Stimulated activated CD8-positive, alpha-beta memory T cell treated with anti-CD3 and anti-CD28 coated beads, Interleukin-15, amount 100 ng/mL, for 4 hours (primary cell): ENCODE data around the gene DNAH10.
"Not testable (repeated sequence)": the region's sequence is repeated elsewhere in the genome, so short reads cannot be mapped to it uniquely, and the experiment has no call there.

Experiments used
- DNase-seq, 2 donors: peaks; one replicate each; pipeline ENCODE4 v3.0.0-alpha.2; 2020; ENCODE audit warnings: low read depth in 2 of 2

The DNAH10 gene

DNA sequence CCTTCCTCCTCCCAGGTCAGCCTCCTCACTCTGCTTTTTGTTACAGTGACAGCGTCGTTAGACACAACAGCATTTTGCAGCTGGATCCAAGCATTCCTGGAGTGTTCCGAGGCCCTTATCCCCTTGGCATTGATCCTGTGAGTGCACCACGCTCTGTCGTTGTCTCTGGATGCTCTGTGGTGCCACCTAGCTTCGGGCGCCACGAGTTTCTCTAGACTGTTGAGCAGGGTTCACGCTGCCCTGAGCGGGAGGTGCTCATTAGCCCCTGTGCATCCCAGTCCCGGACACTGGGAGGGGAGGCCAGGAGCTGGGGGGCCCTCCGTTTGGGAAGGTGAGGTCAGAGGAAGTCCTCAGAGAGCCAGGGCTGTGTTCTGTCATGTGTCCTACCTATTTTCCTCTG, 17.3 kb upstream of the DNAH10 start:
- no peak for DNase-seq

DNA sequence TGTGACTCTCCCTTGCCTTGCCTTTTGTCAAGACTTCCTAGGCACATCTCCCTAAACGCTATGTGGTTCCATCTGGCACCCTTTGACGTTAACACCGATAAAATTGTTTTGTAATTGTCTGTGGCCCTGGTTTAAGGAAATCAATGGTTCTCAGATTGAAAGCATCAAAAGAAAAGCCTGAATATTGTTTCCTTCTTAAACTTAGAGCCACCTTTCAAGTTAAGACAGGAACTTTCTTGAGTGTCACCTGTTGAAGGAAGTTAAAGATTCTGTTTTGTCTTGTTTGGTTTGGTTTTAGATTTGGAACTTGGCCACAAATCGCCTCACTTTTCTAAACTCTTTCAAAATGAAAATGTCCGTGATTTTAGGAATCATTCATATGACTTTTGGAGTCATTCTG, 14.8 kb upstream of the DNAH10 start:
- no peak for DNase-seq

DNA sequence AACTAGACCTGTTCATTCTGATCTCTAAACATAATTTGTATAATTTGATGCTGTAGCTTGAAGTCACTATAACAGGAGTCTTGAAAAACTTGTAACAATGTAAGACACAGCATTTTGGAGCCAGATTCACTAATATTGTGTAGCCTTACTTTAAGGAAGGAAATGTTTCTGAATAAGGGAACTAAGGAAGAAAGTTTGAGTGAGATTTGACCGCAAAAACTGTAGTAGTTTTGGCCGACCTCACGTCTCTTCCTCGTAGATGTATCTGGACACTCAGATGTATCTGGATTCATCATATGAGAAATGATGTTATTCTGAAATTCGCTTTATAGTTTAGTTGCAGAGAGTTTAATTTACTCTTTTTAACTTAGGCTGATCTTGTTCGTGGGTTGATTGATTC, 13.9 kb upstream of the DNAH10 start:
- DNase-seq, result no peak

DNA sequence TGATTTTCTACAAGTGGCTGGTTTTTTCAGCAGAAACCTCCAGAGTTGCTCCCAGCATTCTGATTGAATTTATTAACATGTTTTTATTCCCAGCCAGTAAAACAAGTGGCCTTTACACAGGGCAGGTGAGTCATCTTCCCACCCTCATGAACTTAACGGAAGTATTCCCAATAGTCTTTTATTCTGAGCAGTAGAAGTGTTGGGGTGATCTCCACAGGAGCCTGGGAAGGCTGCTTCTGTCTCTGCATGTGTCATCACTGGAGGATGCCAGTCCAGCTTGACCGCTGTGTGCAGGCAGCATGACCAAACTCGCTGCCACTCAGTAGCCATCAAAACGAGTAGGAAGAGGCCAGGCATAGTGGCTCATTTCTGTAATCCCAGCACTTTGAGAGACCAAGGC, 13.4 kb upstream of the DNAH10 start:
- no peak for DNase-seq

DNA sequence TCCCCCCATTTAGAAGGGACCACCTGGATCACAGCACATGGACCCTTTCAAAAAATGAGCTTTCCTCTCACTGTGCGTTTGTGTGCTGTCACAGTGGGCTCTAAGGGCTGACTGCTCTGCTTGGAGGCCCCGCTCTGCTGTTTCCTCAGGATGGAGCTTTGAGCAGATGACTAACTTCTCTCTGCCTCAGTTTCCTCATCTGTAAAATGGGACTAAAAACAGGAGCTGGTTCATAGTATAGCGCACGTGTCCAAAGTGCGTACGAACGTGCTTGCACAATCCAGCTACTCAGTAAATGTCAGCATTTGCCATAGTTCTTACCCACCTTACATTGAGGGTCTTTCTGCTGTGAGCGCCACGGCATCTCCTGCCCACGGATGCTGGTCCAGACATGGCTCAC, 12.7 kb upstream of the DNAH10 start:
- DNase-seq, result no peak

DNA sequence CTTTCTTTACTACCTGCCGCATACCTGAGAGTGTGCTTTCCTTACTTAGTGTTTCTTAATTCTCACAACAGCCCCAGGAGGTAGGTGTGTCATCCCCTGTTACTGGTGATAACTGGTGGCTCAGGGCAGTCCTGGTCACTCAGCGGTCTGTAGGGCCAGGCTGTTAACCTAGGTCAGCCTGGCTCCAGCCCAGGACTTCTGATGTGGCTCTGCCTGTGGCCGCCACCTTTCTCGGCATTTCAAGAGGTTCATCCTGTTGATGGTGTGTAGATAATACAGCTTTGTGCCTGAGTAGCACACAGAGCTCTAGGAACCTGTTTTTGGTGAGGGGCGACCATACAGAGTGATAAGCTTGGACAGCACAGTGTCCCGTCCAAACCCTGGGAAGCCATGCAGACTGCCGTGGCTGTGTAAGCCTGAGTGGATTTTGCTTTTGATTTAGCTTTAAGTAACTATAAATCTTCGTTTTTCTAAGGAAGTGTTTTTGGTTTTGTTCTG, 11.9 kb upstream of the DNAH10 start:
- DNase-seq, result no peak

DNA sequence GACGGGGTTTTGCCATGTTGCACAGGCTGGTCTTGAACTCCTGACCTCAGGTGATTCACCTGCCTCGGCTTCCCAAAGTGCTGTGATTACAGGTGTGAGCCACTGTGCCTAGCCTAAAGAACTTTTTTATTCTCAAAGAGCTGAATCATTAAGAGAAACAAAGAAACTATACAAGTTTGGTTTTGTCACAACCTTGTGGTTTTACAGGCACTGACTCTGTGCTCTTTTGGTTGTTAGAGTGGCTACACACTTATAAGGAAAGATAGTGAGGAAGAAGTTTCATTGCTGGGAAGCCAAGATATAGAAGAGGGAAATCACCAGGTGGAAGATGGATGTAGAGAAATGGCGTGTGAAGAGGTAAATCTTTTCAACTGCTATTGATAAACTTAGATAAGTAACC, 10.1 kb upstream of the DNAH10 start:
- DNase-seq, result no peak

DNA sequence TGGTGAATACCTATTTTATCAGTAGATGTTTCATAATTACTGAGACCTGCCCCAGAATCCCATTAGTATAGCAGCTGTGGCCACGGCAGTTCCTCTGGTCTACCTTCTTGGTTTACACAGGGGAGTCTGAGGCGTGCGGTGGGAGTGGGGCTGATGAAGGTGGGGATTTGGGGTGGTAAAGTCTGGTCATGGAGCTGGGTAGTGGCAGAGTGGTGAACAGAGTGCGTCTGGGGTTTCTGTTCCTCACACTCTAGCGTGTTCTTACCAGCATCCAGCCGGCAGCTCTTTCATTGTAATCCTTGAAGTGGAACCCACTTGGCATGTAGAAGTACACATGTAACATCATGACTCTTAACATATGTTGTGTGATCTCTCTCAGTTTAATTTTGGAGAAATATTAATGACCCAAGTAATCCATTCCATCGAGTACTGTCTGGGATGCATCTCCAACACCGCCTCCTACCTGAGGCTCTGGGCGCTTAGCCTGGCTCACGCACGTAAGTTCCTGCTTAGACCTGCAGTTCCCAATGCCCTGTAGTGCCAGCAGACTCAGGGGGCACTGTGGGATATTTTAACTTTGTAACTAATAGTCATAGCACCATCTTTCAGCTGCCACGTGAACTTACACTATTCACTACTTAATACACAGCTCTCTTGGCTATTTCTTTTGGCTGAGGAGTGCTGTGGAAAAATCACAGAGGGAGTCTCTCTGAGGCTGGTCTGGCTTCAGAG, 7.9 kb upstream of the DNAH10 start:
- no peak for DNase-seq

DNA sequence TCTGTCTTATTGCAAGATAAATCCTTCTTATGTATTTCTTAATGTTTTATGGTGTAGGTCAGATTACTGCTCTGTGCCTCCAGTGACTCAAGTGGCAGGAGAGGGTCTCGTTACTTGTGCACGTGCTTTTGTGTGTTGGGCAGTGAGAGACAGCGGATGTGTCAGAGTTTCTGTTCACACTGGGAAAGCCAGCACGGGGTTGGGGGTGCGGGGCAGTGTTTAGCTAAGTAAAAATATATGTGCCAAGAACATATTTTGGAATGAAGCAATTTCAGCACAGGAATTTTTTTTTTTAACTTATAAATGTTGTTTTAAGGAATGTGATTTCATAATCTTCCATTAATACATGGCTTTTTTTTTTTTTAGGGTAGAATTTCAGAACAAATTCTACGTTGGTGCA, 4.5 kb upstream of the DNAH10 start:
- DNase-seq, result no peak

DNA sequence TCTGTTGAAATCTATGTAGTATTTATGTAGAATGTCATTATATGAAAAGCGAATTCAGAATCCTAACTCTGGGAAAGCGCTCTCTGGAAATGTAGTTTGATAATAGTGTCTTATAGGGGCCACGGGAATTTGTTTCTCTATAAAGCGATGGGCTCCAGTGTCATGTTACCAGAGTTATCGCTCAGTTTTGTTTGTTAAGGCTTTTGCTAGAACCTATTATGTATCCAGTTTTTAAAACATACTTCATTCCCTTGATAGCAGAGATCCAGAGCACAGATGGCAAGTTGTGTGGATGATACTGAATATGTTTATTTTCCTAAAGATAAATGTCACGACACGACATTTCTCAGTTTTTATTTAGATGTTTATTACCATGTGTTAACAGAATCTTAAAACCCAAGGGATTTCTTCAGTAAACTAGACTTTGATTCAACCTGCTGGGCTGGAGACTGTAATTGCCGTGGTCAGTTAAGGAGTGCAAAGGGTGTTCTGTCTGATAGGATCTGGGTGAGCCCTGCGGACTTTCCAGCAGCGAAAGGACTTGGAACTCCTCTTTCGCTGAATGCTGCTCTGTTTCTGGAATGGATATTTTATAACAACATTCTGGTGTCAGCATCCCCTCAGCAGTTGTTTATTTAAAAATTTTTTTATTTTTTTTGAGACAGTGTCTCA, 1.7 kb upstream of the DNAH10 start:
- no peak for DNase-seq

DNA sequence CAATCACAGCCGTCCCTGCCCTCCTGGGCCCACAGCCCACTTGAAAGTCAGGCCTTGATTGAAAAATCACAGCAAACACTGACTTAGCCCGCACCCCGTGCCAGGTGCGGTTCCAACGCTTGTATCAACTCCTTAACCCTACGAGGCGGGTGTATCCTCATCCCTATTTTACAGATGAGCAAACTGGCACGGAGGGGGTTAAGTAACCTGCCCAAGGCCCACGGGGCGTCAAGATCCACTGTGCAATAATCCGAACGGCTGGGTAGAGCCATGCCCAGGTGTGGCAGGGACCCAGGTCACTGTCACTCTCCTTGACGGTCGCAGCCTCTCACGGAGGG, 583 bp downstream of the DNAH10 start:
- DNase-seq, result no peak

DNA sequence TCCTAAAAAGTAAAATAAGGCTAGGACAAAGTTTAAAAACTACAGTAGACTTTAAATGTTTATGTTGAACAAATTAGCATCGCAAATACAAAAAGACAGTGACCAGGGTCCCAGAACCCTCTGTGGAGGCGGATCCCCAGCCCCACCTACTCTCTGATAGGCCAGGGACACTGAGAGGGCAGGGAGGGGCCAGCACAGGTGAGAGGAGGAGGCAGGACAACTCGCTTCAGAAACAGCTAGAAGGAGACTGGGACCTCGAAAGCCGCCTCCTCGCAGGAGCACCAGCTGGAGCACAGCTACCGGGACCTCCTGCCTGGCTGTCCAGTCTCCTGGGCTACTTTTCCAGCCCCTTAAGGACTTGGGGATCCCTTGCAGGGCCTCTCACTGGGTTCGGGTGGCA, 992 bp downstream of the DNAH10 start:
- DNase-seq, result no peak

DNA sequence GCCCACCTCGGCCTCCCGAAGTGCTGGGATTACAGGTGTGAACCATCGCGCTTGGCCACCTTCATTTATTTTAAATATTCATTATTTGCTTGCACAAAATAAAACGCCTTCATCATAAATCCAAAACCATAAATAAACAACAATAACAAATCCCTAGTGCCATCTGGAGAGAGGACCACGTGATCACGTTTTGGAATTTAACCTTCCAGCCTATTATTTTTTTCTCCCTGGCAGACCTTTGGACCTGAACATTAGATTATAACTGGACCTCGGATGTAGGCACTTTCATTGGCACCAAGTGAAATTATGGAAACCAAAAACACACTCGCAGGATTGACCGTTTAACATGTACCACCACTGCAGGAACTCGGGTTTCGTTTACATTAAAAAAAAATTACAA, 2.0 kb downstream of the DNAH10 start:
- DNase-seq, result no peak

DNA sequence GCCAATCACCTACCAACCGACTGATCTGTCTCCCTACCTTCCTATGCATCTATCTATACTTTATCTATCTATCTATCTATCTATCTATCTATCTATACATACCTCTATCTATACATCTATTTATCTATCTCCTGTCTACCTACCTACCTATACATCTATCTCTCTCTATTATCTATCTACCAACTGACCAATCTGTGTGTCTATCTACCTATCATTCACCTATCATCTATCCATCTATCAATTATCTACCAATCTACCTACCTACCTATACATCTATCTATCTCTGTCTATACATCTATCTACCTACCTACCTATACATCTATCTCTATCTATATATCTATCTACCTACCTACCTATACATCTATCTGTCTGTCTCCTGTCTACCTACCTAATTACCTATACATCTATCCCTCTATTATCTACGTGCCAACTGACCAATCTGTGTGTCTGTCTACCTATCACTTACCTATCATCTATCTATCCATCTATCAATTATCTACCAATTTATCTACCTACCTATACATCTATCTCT, 3.5 kb downstream of the DNAH10 start:
- DNase-seq, result no peak

DNA sequence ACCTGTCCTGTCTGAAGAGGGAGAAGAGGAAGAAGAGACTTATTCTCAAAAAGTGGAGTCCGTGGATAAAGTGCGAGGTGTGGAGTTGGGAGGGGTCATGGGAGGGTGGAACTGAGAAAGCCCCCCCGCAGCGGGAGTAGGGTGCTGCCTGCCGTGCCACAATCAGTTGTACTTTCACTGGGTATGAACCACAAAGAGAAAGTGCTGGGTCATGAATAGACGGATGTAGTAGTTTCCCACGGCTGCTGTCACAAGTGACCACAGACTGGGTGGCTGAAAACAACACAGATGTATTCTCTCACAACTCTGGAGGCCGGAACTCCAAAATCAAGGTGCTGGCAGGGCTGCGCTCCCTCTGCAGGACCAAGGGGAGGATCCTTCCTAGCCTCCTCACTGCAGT, 5.5 kb downstream of the DNAH10 start:
- DNase-seq, result peak; percentile 2 to 8

DNA sequence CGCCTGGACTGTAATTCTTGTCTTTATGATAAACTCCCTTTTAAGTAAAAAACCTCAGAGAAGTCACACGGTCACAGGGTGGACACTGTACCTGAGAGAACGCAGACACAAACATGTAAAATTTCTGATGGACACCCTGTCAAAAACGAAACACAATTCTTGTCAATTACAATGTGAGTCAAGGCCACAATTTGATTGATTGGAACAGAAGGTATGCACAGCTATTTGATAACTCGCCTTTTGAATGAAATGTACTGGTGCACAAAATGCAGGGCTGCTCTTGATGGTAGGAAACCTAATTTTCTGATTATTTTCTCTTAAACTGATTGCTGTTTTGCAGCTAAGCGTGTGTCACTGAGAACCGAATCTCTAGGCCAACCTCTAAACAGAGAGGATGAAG, 9.2 kb downstream of the DNAH10 start:
- no peak for DNase-seq

DNA sequence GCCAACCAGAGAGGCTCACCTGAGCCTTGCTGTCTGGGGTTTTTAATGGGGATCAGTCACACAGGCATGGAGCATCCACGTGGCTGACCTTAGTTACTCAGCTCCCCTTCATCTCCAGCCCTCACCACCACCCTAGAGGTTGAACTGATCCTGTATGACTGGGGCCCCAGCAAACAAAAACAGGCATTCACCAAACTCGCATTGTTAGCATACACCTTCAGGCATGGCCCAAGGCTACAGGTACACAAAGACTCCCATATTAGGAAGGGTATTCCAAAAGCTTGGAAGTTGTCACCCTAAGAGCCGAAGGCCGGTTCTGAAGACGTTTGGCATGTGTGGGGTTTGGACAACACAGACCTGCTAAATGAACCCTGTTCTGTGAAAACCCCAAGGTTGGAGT, 10.0 kb downstream of the DNAH10 start:
- DNase-seq, result no peak

DNA sequence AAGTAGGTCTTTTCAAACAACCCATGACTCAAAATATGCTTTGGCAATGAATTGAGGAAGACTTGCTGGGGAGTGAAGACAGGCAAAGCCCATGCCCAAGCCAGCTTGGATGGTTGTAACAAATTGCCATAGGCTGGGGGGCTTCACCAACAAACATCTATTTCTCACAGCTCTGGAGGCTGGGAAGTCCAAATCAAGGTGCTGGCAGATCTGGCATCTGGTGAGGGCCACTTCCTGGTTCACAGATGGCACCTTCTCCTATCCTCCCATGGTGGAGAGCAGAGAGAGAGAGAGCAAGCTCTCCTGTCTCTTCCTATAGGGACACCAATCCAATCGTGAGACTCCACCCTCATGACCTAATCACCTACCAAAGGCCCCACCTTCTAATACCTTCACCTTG, 11.3 kb downstream of the DNAH10 start:
- DNase-seq, result no peak

DNA sequence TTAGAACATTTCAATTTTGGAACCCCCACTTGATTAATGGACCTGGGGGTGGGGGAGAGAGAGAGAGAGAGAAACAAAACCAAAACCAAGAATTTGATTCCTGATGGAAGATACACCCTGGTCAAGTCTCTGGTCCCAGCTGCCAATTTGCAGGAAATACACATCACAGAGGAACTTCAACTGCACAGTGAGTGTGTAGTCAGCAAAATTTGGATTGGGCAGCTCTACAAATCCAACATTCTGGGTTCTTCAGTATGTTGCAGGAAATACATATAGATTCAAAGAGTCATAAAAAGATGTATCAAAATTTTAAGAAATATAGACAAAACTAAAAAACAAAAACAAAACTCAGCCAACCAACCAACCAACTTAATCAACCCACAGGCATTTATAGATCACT, 17.4 kb downstream of the DNAH10 start:
- DNase-seq, result no peak

DNA sequence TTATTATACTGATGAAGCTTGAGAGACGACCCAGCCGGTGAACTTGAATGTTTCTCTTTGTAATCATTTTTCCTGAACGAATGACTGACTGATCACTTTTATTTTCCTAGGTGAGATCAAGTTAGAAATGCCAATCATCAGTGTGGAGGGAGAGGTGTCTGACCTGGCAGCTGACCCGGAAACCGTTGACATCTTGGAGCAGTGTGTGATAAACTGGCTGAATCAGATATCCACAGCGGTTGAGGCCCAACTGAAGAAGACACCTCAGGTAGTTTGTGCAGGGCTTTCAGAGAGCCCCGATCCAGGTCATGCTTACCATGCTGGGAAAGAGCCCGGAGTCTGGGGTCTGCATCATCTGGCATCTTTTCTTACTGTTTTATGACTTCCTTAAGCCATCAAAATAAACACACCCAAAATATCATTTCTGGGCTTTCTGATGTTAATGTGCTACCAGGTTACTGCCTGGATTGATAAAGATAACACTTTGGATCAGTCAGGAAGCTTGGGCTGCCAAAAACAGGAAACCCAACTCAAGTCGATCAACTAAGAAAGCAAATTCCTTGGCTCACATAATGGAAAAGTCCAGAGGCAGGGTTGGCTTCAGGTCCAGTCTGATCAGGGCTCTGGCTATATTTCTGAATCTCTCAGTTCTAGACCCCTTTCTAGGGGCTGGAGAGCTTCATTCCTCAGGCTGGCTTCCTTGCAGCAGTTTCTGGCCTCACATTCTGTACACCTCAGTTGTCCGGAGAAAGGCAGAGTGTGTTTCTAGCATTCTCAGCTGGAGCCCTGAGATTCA, 21.1 kb downstream of the DNAH10 start:
- DNase-seq, result no peak

DNA sequence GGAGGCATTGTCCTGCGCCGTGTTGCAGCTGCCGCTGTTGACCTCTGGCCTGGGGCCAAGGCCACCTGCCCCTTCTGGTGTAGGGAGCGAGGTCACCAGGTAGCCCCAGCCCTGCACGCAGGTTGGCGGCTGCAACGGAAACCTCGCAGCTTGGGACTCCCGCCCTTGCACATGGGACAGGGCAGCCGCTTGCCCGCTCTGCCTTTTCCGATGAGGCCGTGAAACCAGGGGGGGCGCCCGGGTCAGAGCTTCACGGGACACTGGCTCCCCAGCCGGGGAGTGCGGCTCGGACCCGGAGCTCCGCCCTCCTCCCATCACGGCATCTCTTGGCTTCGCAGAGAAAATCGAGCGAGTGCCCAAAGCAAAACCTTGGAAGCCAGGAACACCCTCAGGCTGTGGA, 25.4 kb downstream of the DNAH10 start:
- no peak for DNase-seq

DNA sequence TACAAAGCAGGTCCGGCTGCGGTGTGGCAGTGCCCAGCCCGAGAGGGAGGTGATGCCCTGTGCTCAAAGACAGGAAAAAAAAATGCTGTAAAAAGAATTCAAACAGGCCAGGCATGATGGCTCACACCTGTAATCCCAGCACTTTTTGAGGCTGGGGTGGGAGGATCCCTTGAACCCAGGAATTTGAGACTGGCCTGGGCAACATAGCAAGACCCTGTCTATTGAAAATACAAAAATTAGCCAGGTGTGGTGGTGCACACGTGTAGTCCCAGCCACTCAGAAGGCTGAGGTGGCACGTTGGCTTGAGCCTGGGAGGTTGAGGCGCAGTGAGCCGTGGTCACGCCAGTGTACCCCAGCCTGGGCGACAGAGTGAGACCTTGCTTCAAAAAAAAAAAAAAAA, 26.4 kb downstream of the DNAH10 start:
- DNase-seq, result no peak

DNA sequence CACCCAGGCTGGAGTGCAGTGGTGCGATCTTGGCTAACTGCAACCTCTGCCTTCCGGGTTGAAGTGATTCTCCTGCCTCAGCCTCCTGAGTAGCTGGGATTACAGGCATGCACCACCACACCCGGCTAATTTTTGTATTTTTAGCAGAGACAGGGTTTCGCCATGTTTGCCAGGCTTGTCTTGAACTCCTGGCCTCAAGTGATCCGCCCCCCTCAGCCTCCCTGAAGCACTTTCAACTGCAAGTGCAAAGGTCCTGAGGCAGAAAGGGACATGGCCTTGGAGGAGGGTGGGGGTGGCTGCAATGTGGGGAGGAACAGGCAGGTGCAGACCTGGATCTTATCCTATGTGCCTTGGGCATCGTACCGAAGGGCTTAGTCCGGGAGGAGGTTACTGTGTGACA, 27.3 kb downstream of the DNAH10 start:
- not testable (repeated sequence) for DNase-seq
